HG02973 (cell line): ENCODE measurements around the gene MAML2.

Experiments
- ATAC-seq: cut with Tn5 transposase; IDR thresholded peaks from one replicate; pipeline ENCODE4 v1.9.1; 2021; ENCODE audit warnings: moderate library complexity; ENCODE audit not compliant: unreplicated experiment

The MAML2 gene

DNA sequence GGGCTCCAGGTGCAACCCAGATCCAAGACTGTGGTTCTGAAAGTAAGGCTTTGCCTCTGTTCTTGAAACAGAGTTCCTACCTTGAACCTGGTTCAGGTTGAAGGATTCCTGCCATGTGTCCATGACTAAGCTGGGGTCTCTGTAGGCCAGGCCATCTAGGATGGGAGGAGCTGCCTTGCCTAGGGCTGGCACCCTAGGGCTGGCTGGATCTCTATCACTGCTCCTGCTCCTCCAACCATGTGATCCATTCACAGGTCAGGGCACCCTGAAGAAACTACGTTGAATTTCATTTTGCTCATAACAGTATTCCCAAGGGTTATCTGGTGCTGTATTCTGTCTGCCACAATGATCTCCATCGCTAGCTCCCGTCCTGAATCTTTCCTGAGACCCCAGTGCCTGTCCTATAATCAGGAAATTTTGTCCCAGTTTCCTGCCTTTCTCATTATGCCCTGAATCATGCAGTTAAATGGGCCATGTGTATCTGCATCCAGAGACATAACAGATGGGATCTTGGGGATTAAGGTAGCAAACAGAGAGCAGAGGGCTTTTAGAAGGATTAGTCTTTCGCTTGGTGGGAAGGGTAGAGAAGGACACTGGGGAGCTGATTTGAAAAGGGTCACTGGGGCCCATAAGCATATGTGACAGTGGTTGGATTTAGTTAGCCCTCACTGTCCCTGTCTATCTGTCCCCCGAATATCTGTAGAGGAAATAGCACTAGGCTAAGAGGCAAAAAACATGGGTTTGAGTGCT lies 320.9 kb downstream of the MAML2 start:
- no peak for ATAC-seq

DNA sequence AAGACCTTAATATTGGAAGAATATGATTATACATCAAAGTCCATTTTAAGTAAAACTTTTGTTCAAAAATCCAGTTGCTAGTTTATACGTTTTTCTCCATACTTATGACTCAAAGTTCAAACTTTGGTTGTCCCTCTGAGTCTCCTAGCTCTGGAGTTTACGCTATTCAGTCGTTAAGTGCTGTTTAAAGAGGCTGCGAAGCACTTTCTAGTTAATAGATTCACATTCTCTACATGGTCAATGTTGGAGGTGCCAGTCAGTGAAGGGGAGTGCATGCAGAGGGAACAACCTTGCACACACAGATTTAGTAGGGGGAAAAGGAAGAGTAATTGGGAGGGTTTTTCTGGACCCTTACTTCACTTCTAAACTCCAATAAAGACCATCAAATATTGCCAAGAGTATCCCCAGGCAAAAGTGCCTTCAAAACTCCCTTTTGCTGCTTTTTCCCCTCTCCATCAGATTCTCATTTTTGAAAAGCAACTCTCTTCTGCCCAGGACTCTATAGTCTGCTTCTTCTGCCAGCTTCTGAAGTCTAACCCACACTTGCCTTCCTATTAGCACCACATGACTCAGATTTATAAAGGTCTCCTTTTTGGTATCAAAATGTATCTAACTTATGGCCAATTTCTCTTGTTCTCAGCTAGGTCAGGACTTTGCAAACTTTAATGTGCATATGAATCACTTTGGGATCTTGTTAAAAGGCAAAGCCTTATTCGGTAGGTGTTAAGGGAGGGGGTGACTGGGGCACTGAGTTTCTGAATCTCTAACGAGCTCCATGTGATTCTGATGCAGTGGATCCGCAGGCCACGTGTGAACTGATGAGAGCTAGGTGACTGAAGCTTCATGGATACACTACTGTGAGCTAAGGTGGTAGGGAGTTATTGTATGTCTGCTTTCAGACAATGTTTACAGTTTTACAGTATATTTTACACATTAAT lies 322.9 kb downstream of the MAML2 start:
- no peak for ATAC-seq

DNA sequence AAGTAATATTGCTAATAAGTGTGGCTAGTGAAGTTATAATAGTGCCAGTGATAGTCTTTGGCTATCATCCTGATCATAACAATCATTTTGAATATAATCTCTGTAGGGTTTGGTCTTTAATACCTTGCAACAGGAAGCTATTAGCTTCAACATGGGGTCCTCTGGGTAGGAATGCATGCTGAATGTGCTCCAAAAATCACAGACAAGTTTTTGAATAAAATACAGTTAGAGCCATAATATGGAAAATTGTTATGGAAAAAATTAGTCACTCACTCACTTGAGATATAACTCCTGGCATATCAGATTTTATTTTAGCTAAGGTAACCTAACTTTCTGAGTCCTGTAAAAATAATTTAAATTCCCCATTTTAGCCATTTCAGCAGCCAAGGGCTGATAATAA lies 323.7 kb downstream of the MAML2 start:
- no peak for ATAC-seq

DNA sequence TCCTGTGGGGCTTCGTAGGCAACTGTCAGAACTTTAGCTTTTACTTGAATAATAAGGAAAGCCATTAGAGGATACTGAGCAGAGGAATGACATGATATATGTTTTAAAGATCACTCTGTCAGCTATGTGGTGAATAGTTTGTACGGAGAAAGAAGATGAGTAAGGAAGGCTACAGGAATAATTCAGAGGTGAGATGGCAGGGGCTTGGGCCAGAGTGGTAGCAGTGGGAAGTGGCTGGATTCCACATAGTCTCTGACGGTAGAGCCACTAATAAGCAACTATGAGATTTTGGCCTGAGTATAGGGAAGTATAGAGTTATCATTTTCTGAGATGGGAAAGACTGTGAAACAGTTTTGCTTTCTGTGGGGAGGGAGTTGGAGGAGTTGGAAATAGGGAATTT lies 325.1 kb downstream of the MAML2 start:
- no peak for ATAC-seq

DNA sequence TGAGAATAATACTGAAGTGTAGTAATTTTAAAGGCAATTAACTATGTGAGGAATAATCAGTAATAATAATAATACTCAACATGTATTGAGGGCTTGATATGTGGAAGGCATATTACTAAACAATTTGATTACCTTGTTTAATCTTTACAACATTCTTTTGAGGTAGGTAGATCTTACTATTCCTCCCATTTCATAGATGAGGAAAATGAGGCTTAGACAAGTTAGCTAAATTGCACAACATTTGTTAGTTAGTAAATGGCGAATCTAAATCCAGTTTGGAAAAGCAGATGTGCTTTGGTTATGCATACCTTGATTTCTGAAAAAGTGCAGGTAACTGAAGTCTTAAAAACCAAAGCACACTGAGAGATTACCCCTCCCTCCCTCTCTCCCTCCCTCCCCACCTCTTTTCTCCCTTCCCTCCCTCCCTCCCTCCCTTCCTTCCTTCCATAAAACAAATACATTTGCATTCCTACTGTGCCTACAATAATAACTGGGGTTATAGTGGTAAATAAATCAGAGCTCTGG lies 326.0 kb downstream of the MAML2 start:
- no peak for ATAC-seq

DNA sequence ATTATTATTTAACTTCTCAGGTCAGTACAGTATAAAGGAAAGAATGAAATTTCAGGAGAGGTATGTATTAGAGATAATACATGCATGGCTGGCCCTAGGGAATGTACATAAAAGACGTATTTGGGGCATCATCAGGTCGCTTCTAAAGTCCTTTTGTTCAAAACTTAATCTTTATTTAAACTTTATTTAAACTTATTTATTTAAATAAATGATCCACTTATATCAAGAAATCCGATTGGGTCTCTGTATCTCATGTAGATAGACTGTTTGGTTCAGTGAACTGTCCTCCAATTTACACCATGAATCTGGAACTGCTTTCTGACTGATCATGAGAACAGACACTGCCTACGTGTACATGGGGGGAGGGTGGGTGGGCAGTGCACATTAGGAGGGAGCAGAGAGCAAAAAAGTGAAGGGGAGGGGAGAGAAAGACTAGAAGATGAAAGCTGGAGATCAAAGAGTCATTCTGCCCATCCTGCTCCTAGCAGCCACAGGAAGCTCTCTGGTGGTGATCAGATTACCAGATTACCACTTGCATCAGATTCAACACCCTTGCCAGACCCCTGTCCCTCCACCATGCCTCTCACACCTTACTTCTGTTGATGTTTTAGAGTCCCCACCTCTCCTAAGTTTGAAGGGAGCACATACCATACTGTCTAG lies 327.0 kb downstream of the MAML2 start:
- no peak for ATAC-seq

DNA sequence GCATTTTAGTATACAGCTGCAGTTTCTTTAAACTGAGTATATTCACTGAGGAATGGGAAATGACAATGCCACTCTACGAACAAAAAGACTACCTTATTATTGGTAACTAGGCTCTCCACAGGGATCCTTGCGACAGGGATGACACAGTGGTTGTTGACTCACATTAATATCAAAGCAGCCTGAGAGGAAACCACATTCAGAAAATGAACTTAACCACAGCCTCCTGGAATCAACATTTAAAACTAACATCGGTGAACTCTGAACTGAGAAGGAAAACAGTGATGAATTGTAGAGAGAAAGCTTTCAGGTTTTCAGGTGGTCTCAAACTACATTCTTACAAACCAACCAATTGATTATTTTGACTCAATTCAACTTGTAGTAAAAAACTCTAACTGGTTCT lies 328.8 kb downstream of the MAML2 start:
- peak; percentile 37 for ATAC-seq

DNA sequence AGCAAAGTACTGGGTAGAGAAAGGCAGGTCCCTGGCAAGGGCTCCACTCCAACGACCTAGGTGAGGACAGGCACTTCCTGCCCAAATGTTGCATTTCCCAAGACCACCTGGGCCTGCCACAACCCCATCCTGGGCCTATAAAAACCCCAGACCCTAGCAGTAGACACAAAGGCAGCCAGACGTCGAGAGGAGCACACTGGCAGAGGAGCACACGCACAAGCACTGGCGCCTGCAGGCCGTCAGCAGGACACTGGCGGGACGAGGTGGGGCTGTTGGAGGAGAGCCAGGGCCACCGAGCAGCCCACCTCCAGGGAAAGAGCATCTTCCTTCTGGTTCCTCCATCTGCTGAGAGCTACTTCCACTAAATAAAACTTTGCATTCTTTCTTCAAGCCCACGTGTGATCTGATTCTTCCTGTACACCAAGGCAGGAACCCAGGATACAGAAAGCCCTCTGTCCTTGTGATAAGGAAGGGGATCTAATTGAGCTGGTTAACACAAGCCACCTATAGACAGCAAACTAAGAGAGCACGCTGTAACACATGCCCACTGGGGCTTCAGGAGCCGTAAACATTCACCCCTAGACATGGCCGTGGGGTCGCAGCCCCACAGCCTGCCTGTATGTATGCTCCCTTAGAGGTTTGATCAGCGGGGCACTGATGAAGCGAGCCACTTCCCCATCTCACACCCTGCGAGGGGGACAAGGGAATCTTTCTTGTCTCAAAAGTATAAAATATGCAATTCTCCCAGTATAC lies 329.4 kb downstream of the MAML2 start:
- peak; percentile 12 for ATAC-seq

DNA sequence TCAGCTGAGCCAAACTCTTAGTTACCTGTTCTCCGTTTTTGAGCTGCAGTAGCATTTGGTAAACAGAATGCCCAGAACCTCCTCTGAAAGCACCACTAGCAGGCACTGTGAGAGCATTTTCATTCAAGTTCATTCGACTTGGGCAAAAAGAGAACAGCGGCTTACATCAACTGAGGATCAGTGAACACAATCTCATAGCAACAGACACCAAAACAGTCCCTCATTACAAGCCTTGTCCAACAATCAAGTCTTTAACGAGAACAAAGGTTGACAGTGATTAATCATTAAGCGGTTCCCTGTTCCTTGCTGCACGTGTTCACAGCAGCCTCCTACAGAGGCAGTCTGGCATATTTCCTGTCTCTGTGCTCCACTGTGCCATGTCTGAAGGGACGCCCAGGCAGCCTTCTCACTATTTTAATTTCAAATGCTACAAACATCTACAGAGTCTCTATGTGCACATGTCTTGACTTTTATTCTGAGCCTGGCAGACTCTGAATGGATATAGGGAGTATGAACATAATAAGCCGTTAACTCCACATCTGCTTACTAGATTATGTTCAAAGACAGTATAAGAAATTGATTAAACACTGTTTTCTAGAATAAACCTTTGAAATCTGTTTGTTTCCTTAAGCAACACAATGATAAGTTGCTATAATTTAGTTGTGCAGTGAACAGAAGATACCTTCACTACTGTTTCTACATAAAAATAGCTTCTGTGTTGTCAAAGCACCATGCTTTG lies 330.7 kb downstream of the MAML2 start:
- ATAC-seq = peak; percentile 79

DNA sequence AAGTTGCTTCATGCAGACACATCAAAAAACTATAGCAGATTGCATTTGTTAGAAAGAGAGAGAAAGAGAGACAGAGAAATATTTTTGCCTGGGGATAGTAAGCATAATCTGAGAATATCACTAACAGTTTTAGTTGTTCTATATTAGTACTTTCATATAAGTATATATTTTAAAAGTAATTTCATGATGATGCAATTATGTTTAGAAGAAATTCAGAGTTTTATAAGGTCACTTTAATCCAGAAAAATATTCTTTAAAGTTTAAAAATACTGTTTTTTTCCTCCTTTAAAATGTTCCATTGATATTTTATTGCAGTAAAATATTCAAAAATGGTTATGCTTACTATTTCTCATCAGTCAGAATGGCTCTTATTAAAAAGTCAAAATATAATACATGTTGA lies 332.3 kb downstream of the MAML2 start:
- no peak for ATAC-seq

DNA sequence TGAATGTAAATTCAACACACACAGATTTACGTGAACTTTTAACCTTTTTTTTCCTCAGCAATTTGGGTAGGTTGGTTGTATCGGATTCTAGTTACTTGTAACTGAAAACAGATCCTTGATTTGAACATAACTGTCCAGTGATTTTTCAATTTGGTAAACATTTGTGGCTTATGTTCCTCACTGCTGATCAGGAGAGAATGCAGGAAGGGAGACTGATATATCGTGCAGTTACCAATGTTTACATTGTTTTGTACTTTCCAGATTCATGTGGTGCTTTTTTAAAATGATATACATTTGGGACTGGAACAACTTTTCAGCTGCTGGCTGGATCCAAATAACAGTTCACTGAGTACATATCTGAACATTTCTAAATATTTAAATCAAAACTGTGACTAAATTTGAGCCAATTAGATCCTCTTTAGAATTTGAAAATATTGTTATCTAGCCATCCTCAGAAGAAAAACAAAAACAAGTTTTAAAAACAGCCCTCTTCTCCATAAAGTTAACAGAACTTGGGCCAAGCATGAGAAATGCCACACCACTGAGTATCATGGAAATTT lies 334.8 kb downstream of the MAML2 start:
- ATAC-seq = no peak

DNA sequence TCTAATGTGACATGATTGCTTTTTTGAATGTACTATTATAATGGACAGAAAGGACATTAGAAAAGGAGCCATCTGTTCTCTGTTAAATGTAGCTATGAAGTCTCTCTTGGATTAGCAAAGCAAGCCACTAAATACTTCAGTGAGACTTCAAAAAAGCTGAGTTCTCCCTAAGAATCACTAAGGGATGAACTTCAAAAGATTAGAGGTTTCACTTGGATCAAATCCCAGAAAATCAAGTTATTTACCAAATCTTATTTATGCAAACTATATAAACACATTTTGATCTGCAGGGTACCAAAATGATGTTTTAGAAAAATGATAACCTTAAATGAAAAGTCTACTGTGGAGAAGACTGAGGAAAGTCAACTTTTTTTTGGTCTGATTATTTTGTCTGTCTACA lies 337.0 kb downstream of the MAML2 start:
- no peak for ATAC-seq

DNA sequence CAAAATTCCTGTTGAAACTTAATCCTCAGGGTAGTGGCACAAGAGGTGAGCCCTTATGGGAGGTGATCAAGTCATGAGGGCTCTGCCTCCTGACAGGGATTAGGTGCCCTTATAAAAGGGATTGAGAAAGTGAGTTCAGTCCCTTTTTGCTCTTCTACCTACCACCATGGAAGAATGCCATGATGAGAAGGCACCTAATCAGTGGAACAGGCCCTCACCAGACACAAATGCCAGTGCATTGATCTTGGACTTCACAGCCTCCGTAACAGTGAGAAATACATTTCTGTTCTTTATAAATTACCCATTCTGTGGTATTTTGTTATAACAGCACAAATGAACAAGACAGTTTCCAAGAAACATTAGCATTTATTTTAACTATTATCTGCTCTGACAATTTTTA lies 338.1 kb downstream of the MAML2 start:
- no peak for ATAC-seq

DNA sequence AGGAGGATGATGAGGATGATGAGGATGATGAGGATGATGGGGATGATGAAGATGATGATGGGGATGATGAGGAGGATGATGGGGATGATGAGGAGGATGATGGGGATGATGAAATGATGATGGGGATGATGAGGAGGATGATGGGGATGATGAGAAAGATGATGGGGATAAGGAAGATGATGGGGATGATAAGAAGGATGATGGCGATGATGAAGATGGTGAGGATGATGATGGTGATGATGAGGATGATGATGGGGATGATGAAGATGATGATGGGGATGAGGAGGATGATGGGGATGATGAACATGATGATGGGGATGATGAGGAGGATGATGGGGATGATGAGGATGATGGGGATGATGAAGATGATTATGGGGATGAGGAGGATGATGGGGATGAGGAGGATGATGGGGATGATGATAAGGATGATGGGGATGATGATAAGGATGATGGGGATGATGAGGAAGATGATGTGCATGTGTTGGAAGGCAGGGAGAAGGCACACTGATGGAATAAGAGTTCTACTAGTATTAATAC lies 340.2 kb downstream of the MAML2 start:
- ATAC-seq = no peak

DNA sequence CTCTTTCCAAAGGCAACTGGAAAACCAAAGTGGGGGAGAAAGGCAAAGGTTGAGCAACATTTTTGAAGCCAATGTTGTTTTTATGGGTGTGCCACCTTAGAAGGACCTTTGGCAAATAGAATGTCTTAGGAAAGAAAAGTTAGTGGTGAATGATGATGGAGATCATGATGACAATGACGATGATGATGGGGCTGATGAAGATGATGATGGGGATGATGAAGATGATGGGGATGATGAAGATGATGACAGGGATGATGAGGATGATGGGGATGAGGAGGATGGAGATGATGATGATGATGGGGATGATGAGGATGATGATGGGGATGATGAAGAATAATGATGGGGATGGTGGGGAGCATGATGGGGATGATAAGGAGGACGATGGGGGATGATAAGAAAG lies 340.7 kb downstream of the MAML2 start:
- ATAC-seq = no peak

DNA sequence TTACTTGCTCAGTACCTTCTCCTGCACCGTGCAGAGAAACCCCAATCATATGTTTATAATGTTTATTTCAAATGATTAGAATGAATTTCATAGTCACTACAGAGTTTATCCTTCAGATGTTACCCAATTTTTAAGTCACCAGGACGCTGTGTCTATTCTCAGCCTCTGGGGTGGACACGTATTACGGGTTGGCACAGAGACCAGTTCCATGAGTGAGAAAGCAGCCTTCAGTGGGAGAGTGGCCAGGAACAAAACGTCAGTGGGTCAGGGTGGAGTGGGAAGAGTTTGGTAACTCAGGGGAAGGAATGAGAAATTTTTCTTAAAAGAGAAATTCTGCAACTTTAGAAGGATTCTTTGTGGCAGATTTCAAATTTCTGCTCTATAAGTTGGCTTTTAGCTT lies 342.0 kb downstream of the MAML2 start:
- no peak for ATAC-seq

DNA sequence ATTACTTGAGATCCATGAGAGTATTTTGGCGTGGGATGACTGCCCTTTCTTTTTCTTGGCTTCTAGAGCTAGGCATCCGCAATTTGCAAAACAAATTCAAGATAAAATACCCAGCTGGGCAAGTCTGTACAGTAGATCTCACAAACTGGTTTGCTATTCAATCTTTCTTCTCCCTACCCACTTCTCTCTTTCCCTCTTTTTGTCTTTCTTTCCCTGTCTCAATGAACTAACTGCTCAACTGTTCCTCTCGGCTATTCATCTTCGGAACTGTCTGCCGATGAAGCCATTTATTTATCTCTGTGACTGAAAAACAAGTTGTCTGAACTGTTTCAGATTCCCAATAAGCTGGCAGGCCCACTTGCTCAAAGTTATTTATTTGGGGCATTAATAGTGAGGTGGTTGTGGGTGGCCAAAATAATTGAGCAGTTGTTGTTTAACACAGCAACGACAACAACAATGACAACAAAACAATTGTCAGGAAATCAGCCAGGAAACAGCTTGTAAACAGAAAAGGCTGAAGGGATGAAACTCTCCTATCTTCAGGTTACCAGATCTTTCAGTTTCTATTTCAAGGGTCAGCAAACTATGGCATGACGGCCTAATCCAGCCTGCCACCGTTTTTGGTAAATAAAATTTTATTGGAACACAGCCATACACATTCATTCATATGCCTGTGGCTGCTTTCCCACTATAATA lies 343.1 kb downstream of the MAML2 start:
- ATAC-seq = no peak

DNA sequence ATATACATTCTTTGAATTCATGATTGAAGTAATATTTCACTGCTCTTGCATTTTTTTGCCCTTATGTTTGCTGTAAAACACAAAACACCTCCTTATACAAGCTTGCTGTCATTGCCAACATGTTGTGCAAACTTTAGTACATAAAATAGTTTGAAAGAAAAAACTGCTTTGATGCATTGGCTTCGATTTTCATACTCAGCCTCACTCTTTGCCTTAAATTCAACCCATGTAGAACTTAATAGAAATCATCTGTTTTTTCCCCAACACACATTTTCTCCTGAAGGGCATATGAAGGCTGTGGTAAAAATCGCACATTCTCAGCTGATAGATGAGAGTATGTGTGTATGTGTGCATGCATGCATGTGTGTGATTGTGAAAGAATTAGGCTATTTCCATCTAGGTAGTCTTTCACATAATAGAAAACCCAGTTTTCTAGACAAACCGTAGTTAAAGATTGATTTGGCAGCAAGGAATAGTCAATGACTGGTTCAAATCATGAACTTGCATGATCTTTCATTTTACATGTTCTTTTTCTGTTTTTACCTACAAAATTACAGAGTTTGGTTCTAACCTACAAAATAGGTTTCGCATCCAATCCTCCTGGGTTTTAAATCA lies 346.3 kb downstream of the MAML2 start:
- no peak for ATAC-seq
